Measurements from ENCODE around the gene SRMS. TPM values are rescaled to one million over a fixed set of nuclear protein-coding genes. Genes with fewer than 3 reads are reported as not detected.

Gene SRMS
- total and polyA plus RNA-seq, 4 donors, result not detected

- H3K27ac ChIP-seq (ENCODE audit: low read depth in 1 of 2, low read length in 2 of 2), result no peak overlapping the region
- 54% methylated on average over 14 of the region's 14 CpGs for WGBS
Observed at GRCh38 chr20:63530788-63531160, 16.8 kb downstream of the SRMS start.

GRCh38 chr20:63529861-63530787 lies 17.4 kb downstream of the SRMS start:
- Histone ChIP-seq H3K27ac (ENCODE audit: low read depth in 1 of 2, low read length in 2 of 2) (no peak overlapping the region), H3K9ac (ENCODE audit: low read depth in 1 of 2, low read length in 2 of 2) (no peak overlapping the region), H3K27me3 (ENCODE audit: control insufficient read depth in 4 of 4, insufficient read depth in 4 of 4, low read length in 3 of 4) (no peaks in the 10 kb centered on the region), H3K9me3 (ENCODE audit: control insufficient read depth in 4 of 4, low read length in 3 of 4) (no peaks in the 10 kb centered on the region), H3K36me3 (ENCODE audit: control insufficient read depth in 4 of 4, insufficient read depth in 3 of 4, low read depth in 1 of 4, low read length in 3 of 4) (no peaks in the 10 kb centered on the region), H3K4me1 (ENCODE audit: control insufficient read depth in 4 of 4, insufficient read depth in 4 of 4, low read length in 3 of 4) (peaks cover 2 to 8% (median 6%) of the 10 kb centered on the region in 4 donors), H3K4me3 (ENCODE audit: low read depth in 1 of 3, low read length in 3 of 3) (no peak overlapping the region)
- DNase-seq (ENCODE audit: low spot score), result no peak
- WGBS, result 87% methylated on average over 39 of the region's 39 CpGs
- TF ChIP-seq JUND (IDR thresholded peaks at IDR 0.05), result no peak
- TF ChIP-seq SP1 (IDR thresholded peaks at IDR 0.05), result no peak
- no peak for TF ChIP-seq HNF4G (IDR thresholded peaks at IDR 0.05)
- no peak for TF ChIP-seq FOXA2 (IDR thresholded peaks at IDR 0.05)
- no peak for TF ChIP-seq RAD21 (IDR thresholded peaks at IDR 0.05)
- TF ChIP-seq REST (IDR thresholded peaks at IDR 0.05), result no peak
- no peak for TF ChIP-seq CTCF (IDR thresholded peaks at IDR 0.05; ENCODE audit: low read depth, low read length, missing input control)
- no peak for TF ChIP-seq TAF1 (conservative IDR thresholded peaks at IDR 0.05)
- no peak for TF ChIP-seq RXRA (IDR thresholded peaks at IDR 0.05)
- TF ChIP-seq EGR1 (IDR thresholded peaks at IDR 0.05; ENCODE audit: low read depth in 2 of 2), result no peak

More at GRCh38 chr20:63530788-63531160, 16.8 kb downstream of the SRMS start:
- H3K4me3 ChIP-seq (ENCODE audit: low read depth in 1 of 3, low read length in 3 of 3), result no peak overlapping the region
- peaks cover 2 to 12% (median 8%) of the 10 kb centered on the region in 4 donors for H3K4me1 ChIP-seq (ENCODE audit: control insufficient read depth in 4 of 4, insufficient read depth in 4 of 4, low read length in 3 of 4)
- no peaks in the 10 kb centered on the region for H3K9me3 ChIP-seq (ENCODE audit: control insufficient read depth in 4 of 4, low read length in 3 of 4)
- peak in 1 of 2 donors; percentile 10 for TF ChIP-seq HNF4A (conservative IDR thresholded peaks at IDR 0.05)
- TF ChIP-seq SP1 (IDR thresholded peaks at IDR 0.05), result no peak
- no peak for TF ChIP-seq TAF1 (conservative IDR thresholded peaks at IDR 0.05)
- H3K27me3 ChIP-seq (ENCODE audit: control insufficient read depth in 4 of 4, insufficient read depth in 4 of 4, low read length in 3 of 4), result no peaks in the 10 kb centered on the region
- H3K9ac ChIP-seq (ENCODE audit: low read depth in 1 of 2, low read length in 2 of 2), result no peak overlapping the region
- DNase-seq (ENCODE audit: low spot score), result no peak
- H3K36me3 ChIP-seq (ENCODE audit: control insufficient read depth in 4 of 4, insufficient read depth in 3 of 4, low read depth in 1 of 4, low read length in 3 of 4), result no peaks in the 10 kb centered on the region

All from liver (tissue), 9 donors.